ENCODE data around the gene NHS.

NHS gene

DNA sequence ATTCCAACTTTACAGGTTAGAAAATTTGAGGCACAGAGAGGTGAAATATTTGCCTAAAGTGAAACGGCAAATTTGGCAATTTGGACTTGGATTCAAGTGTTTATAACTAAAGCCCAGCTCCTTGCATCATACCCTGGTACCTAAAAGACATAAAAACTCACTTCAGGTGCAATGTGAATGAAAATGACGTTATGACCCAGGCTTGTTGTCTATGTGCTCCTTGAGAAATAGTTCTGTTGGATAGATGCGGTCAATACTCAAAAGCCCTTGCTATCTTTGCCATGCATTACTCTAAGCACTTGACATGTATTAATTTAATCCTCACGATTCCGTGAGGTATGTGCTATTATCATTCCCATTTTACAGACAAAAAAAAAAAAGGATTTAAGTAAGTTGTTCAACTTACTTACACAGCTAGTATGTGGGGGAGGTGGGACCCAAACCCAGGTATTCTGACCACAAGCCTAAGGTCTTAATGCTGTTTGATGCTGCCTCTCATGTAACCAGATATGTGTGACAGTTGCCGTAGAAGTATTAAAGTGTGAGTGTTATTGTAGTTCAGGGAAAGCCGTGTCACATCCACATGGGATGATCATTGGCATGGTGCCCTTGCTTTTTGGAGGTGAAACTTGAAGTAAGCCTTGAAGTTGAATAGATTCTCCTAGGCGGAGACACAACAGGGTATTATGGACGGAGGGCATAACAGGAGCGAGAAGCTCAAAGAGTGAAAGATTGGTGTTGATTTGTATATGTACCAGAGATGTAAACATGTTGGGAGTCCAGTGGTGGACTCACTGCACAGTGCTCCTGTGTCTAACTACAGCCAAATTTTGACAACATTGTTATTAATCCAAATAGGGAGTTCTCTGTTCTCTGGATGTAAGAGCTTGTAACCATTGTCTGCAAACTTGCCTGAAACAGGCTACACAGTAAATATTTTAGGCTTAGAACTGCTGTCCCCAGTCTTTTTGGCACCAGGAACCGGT, 365.4 kb downstream of the NHS start:
- DNase-seq = no peak

- no peak for DNase-seq
Observed at GRCh38 chrX:17741123-17741511, 366.1 kb downstream of the NHS start.

GRCh38 chrX:17743913-17744312, 368.9 kb downstream of the NHS start:
- DNase-seq = no peak

DNA sequence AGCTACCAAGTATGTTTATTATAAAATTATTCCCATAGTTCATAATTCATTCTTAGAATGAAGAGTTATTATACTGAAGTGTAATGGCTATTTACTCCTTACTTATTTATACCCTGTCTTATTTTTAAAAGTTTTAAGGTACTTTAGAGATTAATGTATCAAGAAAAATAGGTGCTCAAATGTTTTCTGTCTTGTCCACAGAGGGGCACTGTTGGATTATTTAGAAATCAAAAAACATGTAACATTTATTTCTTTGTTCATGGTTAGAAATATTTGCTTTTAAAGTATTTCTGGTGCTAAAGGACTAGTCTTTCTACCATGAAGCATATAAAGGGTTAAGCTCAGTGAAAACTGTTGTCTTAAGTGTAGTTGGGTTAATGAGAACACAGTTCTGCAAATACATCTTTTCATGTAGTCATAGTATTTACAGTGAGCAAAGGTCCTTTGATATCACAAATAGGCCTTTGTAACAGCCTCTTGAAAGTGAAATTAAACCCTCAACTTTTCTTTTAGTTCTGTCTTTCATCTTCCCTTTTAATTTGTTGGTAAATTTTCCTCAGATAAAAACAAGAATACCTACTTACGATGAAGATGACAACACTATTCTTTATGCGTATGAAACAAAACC, 370.0 kb downstream of the NHS start:
- DNase-seq = no peak

DNA sequence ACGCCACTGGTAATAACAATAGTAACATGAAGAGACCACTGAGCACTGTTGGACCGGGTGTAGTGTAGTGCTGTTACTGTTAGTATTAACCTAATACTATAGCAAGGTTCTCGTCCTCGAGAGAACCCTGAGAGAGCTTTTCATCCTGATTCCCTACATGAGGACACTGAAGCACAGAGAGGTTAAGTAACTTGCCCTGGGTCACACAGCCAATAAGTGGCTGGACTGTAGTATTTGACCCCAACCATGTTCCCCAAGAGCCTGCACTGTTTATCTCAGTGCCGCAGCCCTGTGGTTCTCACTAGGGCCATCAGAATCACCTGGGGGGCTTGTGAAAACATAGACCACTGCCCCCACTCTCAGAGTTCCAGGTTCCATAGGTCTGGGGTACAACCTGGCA, 372.7 kb downstream of the NHS start:
- no peak for DNase-seq

DNA sequence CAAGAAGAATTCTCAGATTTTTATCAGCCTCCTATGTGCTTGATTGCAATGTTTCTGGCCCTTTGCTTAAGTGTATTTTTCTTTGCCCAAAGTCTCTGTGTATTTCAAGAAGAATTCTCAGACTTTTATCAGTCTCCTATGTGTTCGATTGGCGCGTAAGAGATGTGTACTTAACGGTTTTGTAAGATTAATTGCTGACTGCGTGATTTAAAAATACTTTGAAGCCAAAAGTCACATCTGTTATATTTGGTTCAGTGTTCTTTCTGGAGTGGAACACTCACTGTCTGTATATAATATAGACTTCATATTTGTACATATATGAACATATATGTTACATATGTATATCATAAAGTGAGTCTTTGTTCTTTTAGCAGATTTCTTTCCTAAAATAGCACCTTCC, 373.7 kb downstream of the NHS start:
- no peak for DNase-seq

- no peak for DNase-seq
Observed at GRCh38 chrX:17750436-17750835, 375.4 kb downstream of the NHS start.

DNA sequence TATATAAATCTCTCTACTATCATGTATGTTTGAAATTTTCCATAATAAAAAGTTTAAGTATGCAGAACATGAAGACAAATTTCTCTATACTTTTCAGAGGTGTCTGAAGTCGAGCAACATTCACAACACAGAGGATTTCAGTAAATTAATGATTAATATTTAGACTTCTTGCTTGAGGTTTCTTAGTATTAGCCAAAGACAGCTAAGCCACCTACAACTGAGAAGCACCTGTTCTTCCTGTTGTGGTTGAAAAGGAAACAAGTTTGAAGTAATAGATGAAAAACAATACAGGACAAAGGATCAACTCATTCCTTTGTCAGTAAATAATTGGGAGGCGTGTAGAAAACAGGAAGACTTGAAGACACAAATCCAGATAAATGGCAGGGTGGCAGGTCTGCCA, 383.4 kb downstream of the NHS start:
- no peak for DNase-seq

DNA sequence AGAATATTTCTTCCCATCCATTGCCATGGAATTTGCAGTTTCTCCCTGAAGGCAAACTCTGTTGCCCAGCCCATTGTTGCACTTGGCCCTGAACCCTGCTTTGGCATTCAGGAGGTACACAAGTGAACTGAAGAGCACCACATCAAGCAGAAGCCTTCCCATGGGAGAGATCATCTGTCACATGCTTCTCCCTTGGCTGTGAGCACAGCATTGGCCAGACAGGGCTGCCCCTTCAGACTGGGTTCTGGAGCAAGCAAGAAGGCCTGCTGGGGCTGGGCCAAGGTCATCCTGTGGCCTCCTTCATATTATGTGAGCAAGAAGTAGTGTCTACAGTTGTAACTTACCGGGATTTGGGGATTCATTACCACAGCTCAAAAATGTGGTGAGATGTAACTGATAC, 385.0 kb downstream of the NHS start:
- DNase-seq = no peak

DNA sequence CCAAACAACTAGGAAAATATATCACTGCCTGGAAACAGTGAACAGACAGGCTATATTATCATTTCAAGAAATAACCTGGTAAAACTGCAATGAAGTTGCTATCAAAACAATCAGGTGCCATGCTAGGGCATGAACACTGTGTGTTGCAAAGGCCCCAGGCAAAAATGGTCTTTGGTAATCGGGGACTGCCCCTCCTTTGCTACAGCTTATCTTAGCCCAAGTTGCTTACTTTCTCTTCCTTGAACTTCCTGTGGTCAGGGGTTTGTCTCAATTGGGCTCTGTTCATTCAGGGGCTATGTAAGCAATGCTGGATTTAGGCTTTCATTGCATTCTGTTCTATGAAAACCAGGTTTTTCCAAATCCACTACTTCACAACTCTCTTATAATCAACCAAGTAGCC, 392.7 kb downstream of the NHS start:
- no peak for DNase-seq

GRCh38 chrX:17768997-17769396, 394.0 kb downstream of the NHS start:
- no peak for DNase-seq

- no peak for DNase-seq
Observed at GRCh38 chrX:17769701-17770269, 394.8 kb downstream of the NHS start.

DNA sequence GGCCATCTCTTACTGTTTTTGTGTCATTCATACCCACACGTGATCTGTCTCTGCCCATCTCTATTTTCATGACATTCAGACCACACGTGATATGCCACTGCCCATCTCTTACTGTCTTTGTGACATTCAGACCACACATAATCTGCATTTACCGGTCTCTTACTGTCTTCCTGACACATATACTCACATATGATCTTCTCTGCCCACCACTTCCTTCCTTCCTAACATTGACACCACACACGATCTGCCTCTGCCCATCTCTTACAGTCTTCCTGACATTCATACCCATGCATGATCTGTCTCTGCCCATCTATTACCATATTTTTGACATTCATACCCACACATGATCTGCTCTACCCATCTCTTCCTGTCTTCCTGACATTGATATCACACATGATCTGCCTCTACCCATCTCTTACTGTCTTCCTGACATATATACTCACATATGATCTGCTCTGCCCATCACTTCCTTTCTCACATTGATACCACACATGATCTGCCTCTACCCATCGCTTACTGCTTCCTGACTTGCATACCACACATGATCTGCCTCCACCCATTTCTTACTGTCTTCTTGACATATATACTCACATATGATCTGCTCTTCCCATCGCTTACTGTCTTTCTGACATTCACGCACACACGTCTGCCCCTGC, 398.3 kb downstream of the NHS start:
- DNase-seq = no peak

- DNase-seq = no peak
Observed at GRCh38 chrX:17774053-17774452, 399.1 kb downstream of the NHS start.

- DNase-seq = no peak
Observed at GRCh38 chrX:17778997-17779396, 404.0 kb downstream of the NHS start.

DNA sequence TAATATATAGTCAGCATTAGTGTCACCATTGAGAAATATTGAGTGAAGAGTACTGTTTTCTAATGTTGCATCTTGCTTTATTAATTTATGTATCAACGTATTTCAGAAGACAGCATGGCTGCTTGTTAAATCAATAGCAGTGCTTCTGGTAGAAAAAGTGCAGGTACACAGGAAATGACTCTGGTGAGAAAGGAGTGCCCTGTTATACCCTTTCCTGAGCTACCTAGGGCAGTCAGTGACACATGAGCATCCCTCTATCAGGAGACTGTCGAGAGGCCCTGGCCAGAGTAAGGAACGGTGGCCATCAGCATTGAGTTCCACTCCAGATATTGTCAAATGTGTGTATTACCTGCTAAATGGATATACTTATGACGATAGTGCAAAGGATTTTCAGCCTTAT, 404.4 kb downstream of the NHS start:
- DNase-seq = no peak

All from activated CD4-positive, alpha-beta T cell treated with anti-CD3 and anti-CD28 coated beads for 48 hours (primary cell).